PC-9 (cell line): Measurements from ENCODE around the gene PPP2R1B. TPM values are rescaled to one million over a fixed set of nuclear protein-coding genes. Genes with fewer than 3 reads are reported as not detected.

Experiments used
- BruUV-seq: library from RNA; stranded (reverse); fragments of 400-500 nt; replicated peaks from 2 replicates; lab custom pipeline; 2021; lab: Mats Ljungman, UMichigan
- CTCF ChIA-PET: fragments of 300-600 bp; sonication (Branson Sonifier 250); formaldehyde crosslinking; loops from one replicate; lab custom pipeline; 2022; ENCODE audit warnings: antibody characterized with exemption; lab: Charles Lee
- POLR2A ChIA-PET: fragments of 300-600 bp; sonication (Branson Sonifier 250); formaldehyde crosslinking; loops from one replicate; lab custom pipeline; 2022; ENCODE audit warnings: antibody characterized with exemption; ENCODE audit not compliant: unreplicated experiment; lab: Charles Lee
- DNase-seq, 2 experiments: peaks; one replicate each; pipeline versions ENCODE4 v3.0.0 to v3.0.0-alpha.2; 2015 to 2022; ENCODE audit warnings: mixed read lengths in 1 of 2
- H2AFZ ChIP-seq: fragments of 200-600 bp; sonication (generic); 2 replicates; pipeline ENCODE4 v1.8.1; 2017; ENCODE audit warnings: antibody characterized with exemption
- H3F3A ChIP-seq: fragments of 200-600 bp; sonication (generic); 2 replicates; pipeline ENCODE4 v1.8.1; 2017; ENCODE audit warnings: antibody characterized with exemption, mild to moderate bottlenecking, low read depth; ENCODE audit not compliant: insufficient read depth
- H3K27ac ChIP-seq: fragments of 200-600 bp; sonication (generic); 2 replicates; pipeline ENCODE4 v1.6.1; 2016; ENCODE audit warnings: mixed run types
- H3K27me3 ChIP-seq: fragments of 200-600 bp; sonication (generic); 2 replicates; pipeline ENCODE4 v1.6.1; 2016; ENCODE audit warnings: low read depth, mixed run types; ENCODE audit not compliant: insufficient read depth
- H3K36me3 ChIP-seq: fragments of 200-600 bp; sonication (generic); 2 replicates; pipeline ENCODE4 v1.6.1; 2016; ENCODE audit warnings: low read depth, mixed run types
- H3K4me1 ChIP-seq: fragments of 200-600 bp; sonication (generic); replicated peaks from 2 replicates; pipeline ENCODE4 v1.6.1; 2016; ENCODE audit warnings: mixed run types; ENCODE audit not compliant: insufficient read depth
- H3K4me2 ChIP-seq: fragments of 200-600 bp; sonication (generic); 2 replicates; pipeline ENCODE4 v1.6.1; 2017; ENCODE audit warnings: mixed run types
- H3K4me3 ChIP-seq: fragments of 200-600 bp; sonication (generic); 2 replicates; pipeline ENCODE4 v1.6.1; 2016; ENCODE audit warnings: mixed run types
- H3K79me2 ChIP-seq: fragments of 200-600 bp; sonication (generic); 2 replicates; pipeline ENCODE4 v1.6.1; 2017; ENCODE audit warnings: low read depth, mixed run types
- H3K9me2 ChIP-seq: fragments of 200-600 bp; sonication (generic); 2 replicates; pipeline ENCODE4 v1.8.1; 2017; ENCODE audit warnings: mild to moderate bottlenecking; ENCODE audit not compliant: insufficient read depth
- H3K9me3 ChIP-seq: fragments of 200-600 bp; sonication (generic); 2 replicates; pipeline ENCODE4 v1.8.1; 2016; ENCODE audit warnings: low read depth; ENCODE audit not compliant: insufficient read depth
- H4K20me1 ChIP-seq: fragments of 200-600 bp; sonication (generic); 2 replicates; pipeline ENCODE4 v1.8.1; 2017; ENCODE audit not compliant: insufficient read depth
- EZH2 ChIP-seq: fragments of 200-600 bp; sonication (generic); IDR thresholded peaks from 2 replicates; pipeline ENCODE4 v1.8.0; 2017; ENCODE audit warnings: antibody characterized with exemption, low read depth
- intact Hi-C: fragments of 100-400 bp; cut with micrococcal nuclease; formaldehyde crosslinking; loops from one replicate; pipeline ENCODE4 v1.10.0; 2022; ENCODE audit not compliant: unreplicated experiment
- total RNA-seq: library from RNA; stranded (reverse); gene quantifications from 2 replicates; pipeline ENCODE4 v1.2.3, GENCODE V29; 2021
- TF ChIP-seq, protein P1 (sequence below): fragments of 200-600 bp; sonication (generic); conservative IDR thresholded peaks from 2 replicates; pipeline ENCODE4 v1.6.1; 2017; ENCODE audit warnings: mixed run types, antibody characterized with exemption, mild to moderate bottlenecking, moderate library complexity

Gene PPP2R1B
- total RNA-seq, 1 experiment from 2014 or later = 36.4 TPM

DNA sequence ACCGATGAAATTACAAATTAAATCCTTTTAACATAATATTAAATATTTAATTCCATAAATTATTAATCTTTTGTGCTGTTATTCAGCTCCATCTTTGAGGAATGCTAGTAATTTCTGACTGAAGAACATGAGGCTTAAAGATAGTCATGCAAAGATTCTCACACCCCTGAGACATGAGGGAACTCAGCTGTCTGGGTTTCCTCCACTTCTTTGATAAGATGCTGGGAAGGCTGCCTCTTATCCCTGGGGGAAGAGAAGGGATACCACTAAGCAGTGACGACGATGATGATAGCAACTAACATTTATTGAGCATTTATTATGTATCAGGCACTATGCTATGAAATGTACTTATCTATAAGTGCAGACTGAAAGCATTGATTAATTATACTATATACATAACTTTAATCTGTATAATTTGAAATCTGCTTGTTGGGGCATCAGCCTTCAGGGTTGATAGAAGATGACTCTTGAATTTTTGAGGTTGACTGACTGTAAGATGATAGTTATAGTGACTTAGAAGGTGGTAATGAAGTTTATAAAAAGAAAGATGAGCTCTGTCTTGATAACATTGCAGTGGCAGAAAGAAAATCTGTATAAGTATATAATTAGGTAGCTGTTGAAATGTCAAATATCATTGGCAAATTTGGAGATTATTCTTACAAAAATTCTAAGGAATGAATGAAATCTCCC, 85.6 kb downstream of the PPP2R1B start:
- H3K79me2 ChIP-seq = no peaks in the 10 kb centered on the region; the same call in 1 of the 2 replicates
- H3K27me3 ChIP-seq = no peaks in the 10 kb centered on the region
- no peak overlapping the region for H3K4me3 ChIP-seq
- ChIA-PET CTCF (no interaction called here), POLR2A (no interaction called here)
- no peaks in the 10 kb centered on the region for H3K9me3 ChIP-seq
- H3K27ac ChIP-seq = no peak overlapping the region
- peak in 1 of 2 experiments; percentile 22 for DNase-seq
- H2AFZ ChIP-seq = no peak overlapping the region
- 0 out of 2 replicates have a peak, but pooled peaks cover 7% of the 10 kb centered on the region for H3K36me3 ChIP-seq
- H4K20me1 ChIP-seq = peaks cover 11% of the 10 kb centered on the region; the same call in 1 of the 2 replicates
- no peak for TF ChIP-seq EZH2
- TF ChIP-seq, protein P1, sequence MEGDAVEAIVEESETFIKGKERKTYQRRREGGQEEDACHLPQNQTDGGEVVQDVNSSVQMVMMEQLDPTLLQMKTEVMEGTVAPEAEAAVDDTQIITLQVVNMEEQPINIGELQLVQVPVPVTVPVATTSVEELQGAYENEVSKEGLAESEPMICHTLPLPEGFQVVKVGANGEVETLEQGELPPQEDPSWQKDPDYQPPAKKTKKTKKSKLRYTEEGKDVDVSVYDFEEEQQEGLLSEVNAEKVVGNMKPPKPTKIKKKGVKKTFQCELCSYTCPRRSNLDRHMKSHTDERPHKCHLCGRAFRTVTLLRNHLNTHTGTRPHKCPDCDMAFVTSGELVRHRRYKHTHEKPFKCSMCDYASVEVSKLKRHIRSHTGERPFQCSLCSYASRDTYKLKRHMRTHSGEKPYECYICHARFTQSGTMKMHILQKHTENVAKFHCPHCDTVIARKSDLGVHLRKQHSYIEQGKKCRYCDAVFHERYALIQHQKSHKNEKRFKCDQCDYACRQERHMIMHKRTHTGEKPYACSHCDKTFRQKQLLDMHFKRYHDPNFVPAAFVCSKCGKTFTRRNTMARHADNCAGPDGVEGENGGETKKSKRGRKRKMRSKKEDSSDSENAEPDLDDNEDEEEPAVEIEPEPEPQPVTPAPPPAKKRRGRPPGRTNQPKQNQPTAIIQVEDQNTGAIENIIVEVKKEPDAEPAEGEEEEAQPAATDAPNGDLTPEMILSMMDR = no peak
- no peak overlapping the region for H3K4me2 ChIP-seq
- no TSS peak for BruUV-seq
- peaks cover 4% of the 10 kb centered on the region; the same call in 1 of the 2 replicates for H3F3A ChIP-seq
- intact Hi-C loops = loop anchor here (10.0 kb wide), 1 partner anchor 66 kb away; no protein-coding TSS in a partner anchor
- H3K9me2 ChIP-seq = no peaks in the 10 kb centered on the region
- no peaks in the 10 kb centered on the region for H3K4me1 ChIP-seq

Other genes starting within 250 kb of the PPP2R1B start
- 19.9 and 22.2 TPM in 2 replicates for gene LAYN, start 225.7 kb downstream of the PPP2R1B start, total RNA-seq
- 16.2 and 16.6 TPM in 2 replicates for gene SIK2, start 163.9 kb downstream of the PPP2R1B start, total RNA-seq
- 19.1 and 27.8 TPM in 2 replicates for gene ALG9, start 105.2 kb upstream of the PPP2R1B start, total RNA-seq
- 2.1 and 2.2 TPM in 2 replicates for gene FDXACB1, start 112.8 kb upstream of the PPP2R1B start, total RNA-seq
- 27.4 and 46.8 TPM in 2 replicates for gene CFAP68, start 113.2 kb upstream of the PPP2R1B start, total RNA-seq
- gene CRYAB, start 145.4 kb upstream of the PPP2R1B start, total RNA-seq = not detected in 2 replicates
- gene HSPB2, start 146.3 kb upstream of the PPP2R1B start, total RNA-seq = 0.28 and 0.80 TPM in 2 replicates
- gene C11orf52, start 152.5 kb upstream of the PPP2R1B start, total RNA-seq = 2.9 and 6.4 TPM in 2 replicates
- gene DIXDC1, start 171.0 kb upstream of the PPP2R1B start, total RNA-seq = 4.4 and 4.9 TPM in 2 replicates